K562 (cell line): ENCODE data around the gene CNTFR. TPM values are rescaled to one million over a fixed set of nuclear protein-coding genes. Genes with fewer than 3 reads are reported as not detected.

Source experiments
- EHMT2 ChIP-seq: fragments of 450-650 bp; IDR thresholded peaks from 2 replicates; pipeline ENCODE4 v1.6.1; 2018; ENCODE audit warnings: antibody characterized with exemption
- ETV6 ChIP-seq, 3 experiments: fragments of 150-350 bp in 1 of 3; sonication (generic) in 1 of 3; formaldehyde crosslinking in 1 of 3; IDR thresholded peaks; 2 replicates each; pipeline versions ENCODE4 v1.6.1 to v1.8.0; 2014 to 2022; ENCODE audit warnings: borderline replicate concordance in 2 of 3, low read depth in 2 of 3, antibody characterized with exemption in 1 of 3, low read length in 1 of 3, mild to moderate bottlenecking in 1 of 3, missing genetic modification reagents in 1 of 3
- HDGF ChIP-seq: fragments of 450-650 bp; IDR thresholded peaks from 2 replicates; pipeline ENCODE4 v1.6.1; 2016
- NFIX ChIP-seq: fragments of 250-450 bp; sonication (Bioruptor Pico); IDR thresholded peaks from 2 replicates; pipeline ENCODE4 v1.4.0; 2020; ENCODE audit warnings: low read depth, mild to moderate bottlenecking, moderate library complexity
- NFRKB ChIP-seq: fragments of 450-650 bp; IDR thresholded peaks from 2 replicates; pipeline ENCODE4 v1.6.1; 2016; ENCODE audit warnings: low read depth
- RAD21 ChIP-seq, 2 experiments: fragments of 250-450 bp in 1 of 2; fragments of 450-650 bp in 1 of 2; sonication (Bioruptor Pico) in 1 of 2; formaldehyde crosslinking in 1 of 2; IDR thresholded peaks in 1 of 2; conservative IDR thresholded peaks in 1 of 2; 2 replicates each; pipeline versions ENCODE4 v1.4.0 to v1.8.0; 2020 to 2022; ENCODE audit warnings: mild to moderate bottlenecking in 2 of 2, moderate library complexity in 1 of 2
- TAF1 ChIP-seq: IDR thresholded peaks from 2 replicates; pipeline ENCODE4 v1.6.1; 2011; ENCODE audit warnings: mild to moderate bottlenecking, low read length, moderate library complexity; ENCODE audit not compliant: insufficient read depth, control insufficient read depth, severe bottlenecking; ENCODE audit errors: extremely low read depth
- polyA plus RNA-seq, 8 experiments: library from polyadenylated mRNA; depleted of rRNA in 4 of 8; stranded (reverse) in 5 of 8; unstranded in 3 of 8; fragments of >200 nt; fragmentation: Nextera tagmentation in 2 of 8; fragmentation: Illumina TruSeq in 1 of 8; extraction: Ambion mirVana in 2 of 8; extraction: Trizol in 1 of 8; gene quantifications; 2 replicates each; pipeline versions ENCODE4 v1.2.1 to v1.2.3, GENCODE V29; 2011 to 2014; ENCODE audit warnings: inconsistent platforms in 1 of 8, missing spikeins in 1 of 8
- total RNA-seq, 7 experiments: library from RNA; depleted of rRNA in 6 of 7; stranded (reverse); fragments of >200 nt in 6 of 7; fragmentation: Illumina TruSeq in 2 of 7; extraction: Trizol in 2 of 7; gene quantifications; 2 replicates each; pipeline versions ENCODE4 v1.2.1 to v1.2.3, GENCODE V29; 2011 to 2021; ENCODE audit warnings: low replicate concordance in 1 of 7
- TF ChIP-seq, protein P1 (sequence below): sonication (generic); formaldehyde crosslinking; IDR thresholded peaks from 2 replicates; pipeline ENCODE4 v1.8.1; 2023; ENCODE audit warnings: mild to moderate bottlenecking, missing genetic modification reagents
- TF ChIP-seq, protein P2 (sequence below): fragments of 250-450 bp; sonication (Bioruptor Pico); IDR thresholded peaks from 2 replicates; pipeline ENCODE4 v1.5.0; 2020; ENCODE audit warnings: mild to moderate bottlenecking, borderline replicate concordance
- TF ChIP-seq, protein P3 (sequence below): fragments of 450-650 bp; IDR thresholded peaks from 2 replicates; pipeline ENCODE4 v1.6.1; 2016

Gene CNTFR
- total and polyA plus RNA-seq, 9 of the 15 experiments (the other 6 are each of a cell fraction or from before 2014, with no cell fraction given): not detected

DNA sequence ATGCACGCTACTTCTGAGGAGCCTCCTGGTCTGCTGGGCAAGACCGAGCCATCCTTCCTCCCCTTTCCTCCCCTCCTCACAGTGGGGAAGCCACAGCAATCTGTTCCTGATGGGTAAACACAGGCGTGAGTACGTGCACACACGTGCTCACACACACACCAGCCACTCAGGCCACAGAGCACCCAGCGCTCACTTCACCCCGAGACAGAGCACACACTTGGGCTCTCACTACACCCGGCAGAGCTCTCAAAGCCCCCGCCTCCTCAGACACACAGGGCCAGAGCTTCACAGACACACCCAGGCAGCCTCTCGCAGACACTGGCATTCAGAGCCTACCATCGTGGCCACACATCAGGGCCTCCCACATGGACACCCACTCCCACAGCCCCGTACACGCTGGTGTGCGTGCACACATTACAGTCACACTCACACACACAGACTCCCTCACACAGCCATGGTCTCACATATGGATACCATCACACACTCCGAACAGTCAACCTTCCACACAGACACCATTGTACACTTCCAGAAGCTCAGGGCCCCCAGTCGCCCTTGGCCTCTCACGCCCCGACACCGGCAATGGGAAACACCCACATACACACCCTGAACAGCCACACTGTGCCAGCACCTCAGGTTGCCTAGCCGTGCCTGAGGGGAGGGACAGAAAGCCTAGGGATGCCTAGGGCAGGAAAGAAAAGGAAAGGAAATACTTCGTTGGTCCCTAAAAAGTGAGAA, 13.5 kb downstream of the CNTFR start (continued):
- TF ChIP-seq, protein P1, sequence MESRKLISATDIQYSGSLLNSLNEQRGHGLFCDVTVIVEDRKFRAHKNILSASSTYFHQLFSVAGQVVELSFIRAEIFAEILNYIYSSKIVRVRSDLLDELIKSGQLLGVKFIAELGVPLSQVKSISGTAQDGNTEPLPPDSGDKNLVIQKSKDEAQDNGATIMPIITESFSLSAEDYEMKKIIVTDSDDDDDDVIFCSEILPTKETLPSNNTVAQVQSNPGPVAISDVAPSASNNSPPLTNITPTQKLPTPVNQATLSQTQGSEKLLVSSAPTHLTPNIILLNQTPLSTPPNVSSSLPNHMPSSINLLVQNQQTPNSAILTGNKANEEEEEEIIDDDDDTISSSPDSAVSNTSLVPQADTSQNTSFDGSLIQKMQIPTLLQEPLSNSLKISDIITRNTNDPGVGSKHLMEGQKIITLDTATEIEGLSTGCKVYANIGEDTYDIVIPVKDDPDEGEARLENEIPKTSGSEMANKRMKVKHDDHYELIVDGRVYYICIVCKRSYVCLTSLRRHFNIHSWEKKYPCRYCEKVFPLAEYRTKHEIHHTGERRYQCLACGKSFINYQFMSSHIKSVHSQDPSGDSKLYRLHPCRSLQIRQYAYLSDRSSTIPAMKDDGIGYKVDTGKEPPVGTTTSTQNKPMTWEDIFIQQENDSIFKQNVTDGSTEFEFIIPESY: no peak
- TF ChIP-seq TAF1 (no peak), EHMT2 (no peak), ETV6 (IDR thresholded peaks at IDR 0.05; ENCODE audit: borderline replicate concordance in 1 of 2, low read depth in 2 of 2, low read length in 1 of 2) (no peak), ETV6 (CRISPR knock-in tag; IDR thresholded peaks at IDR 0.05; ENCODE audit: borderline replicate concordance) (no peak), RAD21 (CRISPR knock-in tag; conservative IDR thresholded peaks at IDR 0.05 in 1 of 2, IDR thresholded peaks at IDR 0.05 in 1 of 2) (no peak), NFRKB (no peak), NFIX (CRISPR knock-in tag) (no peak), HDGF (no peak)
- TF ChIP-seq, protein P2, sequence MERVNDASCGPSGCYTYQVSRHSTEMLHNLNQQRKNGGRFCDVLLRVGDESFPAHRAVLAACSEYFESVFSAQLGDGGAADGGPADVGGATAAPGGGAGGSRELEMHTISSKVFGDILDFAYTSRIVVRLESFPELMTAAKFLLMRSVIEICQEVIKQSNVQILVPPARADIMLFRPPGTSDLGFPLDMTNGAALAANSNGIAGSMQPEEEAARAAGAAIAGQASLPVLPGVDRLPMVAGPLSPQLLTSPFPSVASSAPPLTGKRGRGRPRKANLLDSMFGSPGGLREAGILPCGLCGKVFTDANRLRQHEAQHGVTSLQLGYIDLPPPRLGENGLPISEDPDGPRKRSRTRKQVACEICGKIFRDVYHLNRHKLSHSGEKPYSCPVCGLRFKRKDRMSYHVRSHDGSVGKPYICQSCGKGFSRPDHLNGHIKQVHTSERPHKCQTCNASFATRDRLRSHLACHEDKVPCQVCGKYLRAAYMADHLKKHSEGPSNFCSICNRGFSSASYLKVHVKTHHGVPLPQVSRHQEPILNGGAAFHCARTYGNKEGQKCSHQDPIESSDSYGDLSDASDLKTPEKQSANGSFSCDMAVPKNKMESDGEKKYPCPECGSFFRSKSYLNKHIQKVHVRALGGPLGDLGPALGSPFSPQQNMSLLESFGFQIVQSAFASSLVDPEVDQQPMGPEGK (CRISPR knock-in tag): no peak
- TF ChIP-seq, protein P3, sequence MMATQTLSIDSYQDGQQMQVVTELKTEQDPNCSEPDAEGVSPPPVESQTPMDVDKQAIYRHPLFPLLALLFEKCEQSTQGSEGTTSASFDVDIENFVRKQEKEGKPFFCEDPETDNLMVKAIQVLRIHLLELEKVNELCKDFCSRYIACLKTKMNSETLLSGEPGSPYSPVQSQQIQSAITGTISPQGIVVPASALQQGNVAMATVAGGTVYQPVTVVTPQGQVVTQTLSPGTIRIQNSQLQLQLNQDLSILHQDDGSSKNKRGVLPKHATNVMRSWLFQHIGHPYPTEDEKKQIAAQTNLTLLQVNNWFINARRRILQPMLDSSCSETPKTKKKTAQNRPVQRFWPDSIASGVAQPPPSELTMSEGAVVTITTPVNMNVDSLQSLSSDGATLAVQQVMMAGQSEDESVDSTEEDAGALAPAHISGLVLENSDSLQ: no peak
